GM20000 (cell line): ENCODE data around the gene DMD.

Experiments
- DNase-seq: peaks from one replicate; pipeline ENCODE4 v3.0.0; 2012; ENCODE audit warnings: low spot score
- CTCF ChIP-seq: IDR thresholded peaks from 2 replicates; pipeline ENCODE4 v1.5.1; 2012; ENCODE audit warnings: mild to moderate bottlenecking, control low read depth; ENCODE audit errors: extremely low read depth, missing control alignments

DMD gene

GRCh38 chrX:31851761-31852160 is 1359.6 kb downstream of the DMD start:
- TF ChIP-seq CTCF: no peak
- no peak for DNase-seq

GRCh38 chrX:31847773-31848172 is 1363.6 kb downstream of the DMD start:
- no peak for DNase-seq
- TF ChIP-seq CTCF: no peak

- no peak for DNase-seq
- TF ChIP-seq CTCF: no peak
Observed at GRCh38 chrX:31845003-31845402, 1366.3 kb downstream of the DMD start.

- no peak for TF ChIP-seq CTCF
- DNase-seq: no peak
Observed at GRCh38 chrX:31838617-31839016, 1372.7 kb downstream of the DMD start.

GRCh38 chrX:31837445-31838049 is 1373.8 kb downstream of the DMD start:
- DNase-seq: no peak
- TF ChIP-seq CTCF: no peak

DNA sequence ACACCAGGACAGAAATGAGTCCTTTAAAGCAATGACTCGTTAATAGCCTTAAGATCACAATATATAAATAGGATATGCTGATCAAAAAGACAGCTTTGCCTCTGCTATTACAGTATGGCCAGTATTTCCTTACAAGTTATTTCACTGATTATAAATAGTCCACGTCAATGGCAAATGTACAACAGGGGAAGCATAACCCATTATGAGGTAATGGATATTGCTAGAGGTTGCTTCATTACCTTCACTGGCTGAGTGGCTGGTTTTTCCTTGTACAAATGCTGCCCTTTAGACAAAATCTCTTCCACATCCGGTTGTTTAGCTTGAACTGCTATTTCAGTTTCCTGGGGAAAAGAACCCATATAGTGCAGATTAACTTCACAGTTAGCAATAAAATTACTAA is 1374.9 kb downstream of the DMD start:
- DNase-seq: no peak
- TF ChIP-seq CTCF: no peak

DNA sequence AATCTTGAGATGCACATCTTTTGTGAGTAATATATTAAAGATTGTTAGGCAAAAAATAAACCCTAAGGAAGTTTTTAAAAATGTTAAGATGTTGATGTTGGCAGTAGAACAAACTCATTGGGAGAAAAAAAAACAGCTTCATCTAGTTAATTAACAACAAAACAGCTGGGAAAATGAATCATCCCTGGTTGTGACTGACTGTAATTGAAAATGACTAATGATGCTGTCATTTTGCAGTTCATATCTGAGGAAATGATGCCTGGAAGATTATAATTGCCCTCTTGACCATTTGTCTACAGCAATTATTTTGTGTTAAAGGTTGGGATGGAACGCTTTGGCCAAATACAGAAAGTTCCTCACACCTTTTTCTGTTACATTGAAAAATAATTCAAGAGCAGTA is 1379.1 kb downstream of the DMD start:
- DNase-seq: no peak
- TF ChIP-seq CTCF: no peak
